ENCODE results near the gene TOGARAM2. TPM values are rescaled to one million over a fixed set of nuclear protein-coding genes. Genes with fewer than 3 reads are reported as not detected.

TOGARAM2 gene
- total RNA-seq, 4 donors from 2014 or later = 6.4 to 64.4 (median 24.3) TPM

DNA sequence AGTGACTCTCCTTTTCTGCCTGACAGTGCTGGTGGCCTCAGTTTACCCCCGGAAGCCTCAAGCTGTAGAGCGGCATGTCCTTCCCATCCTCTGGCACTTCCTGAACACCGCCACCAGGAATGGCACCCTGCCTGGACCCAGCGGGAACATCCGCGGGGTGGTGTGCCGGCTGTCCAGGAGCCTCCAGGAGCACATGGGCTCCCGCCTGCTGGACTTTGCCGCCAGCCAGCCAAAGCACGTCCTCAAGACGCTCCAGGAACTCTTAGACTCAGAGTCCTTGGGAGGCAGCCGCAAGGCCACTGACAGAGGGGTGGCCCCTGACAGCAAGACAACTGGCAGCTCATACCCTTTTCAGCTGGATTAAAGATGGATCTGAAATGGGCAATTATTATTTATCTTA lies 70.6 kb downstream of the TOGARAM2 start:
- TF ChIP-seq, protein P1, sequence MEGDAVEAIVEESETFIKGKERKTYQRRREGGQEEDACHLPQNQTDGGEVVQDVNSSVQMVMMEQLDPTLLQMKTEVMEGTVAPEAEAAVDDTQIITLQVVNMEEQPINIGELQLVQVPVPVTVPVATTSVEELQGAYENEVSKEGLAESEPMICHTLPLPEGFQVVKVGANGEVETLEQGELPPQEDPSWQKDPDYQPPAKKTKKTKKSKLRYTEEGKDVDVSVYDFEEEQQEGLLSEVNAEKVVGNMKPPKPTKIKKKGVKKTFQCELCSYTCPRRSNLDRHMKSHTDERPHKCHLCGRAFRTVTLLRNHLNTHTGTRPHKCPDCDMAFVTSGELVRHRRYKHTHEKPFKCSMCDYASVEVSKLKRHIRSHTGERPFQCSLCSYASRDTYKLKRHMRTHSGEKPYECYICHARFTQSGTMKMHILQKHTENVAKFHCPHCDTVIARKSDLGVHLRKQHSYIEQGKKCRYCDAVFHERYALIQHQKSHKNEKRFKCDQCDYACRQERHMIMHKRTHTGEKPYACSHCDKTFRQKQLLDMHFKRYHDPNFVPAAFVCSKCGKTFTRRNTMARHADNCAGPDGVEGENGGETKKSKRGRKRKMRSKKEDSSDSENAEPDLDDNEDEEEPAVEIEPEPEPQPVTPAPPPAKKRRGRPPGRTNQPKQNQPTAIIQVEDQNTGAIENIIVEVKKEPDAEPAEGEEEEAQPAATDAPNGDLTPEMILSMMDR (IDR thresholded peaks at IDR 0.05 in 4 of 5, conservative IDR thresholded peaks at IDR 0.05 in 1 of 5) = no peak
- peaks cover 0 to 4% of the 10 kb centered on the region in 2 donors for H3K36me3 ChIP-seq
- no peak overlapping the region for H3K27ac ChIP-seq
- in situ Hi-C loops (cut with MboI; ENCODE audit: low sequenced_read_pairs in 4 of 4) = no loop called here
- intact Hi-C loops (cut with DNase I; ENCODE audit: low total_unique reads) = no loop called here
- H3K4me1 ChIP-seq = no peaks in the 10 kb centered on the region
- H3K27me3 ChIP-seq = no peaks in the 10 kb centered on the region
- H3K4me3 ChIP-seq = no peak overlapping the region
- no peak for DNase-seq
- H3K9me3 ChIP-seq = no peaks in the 10 kb centered on the region
- no peak for ATAC-seq

DNA sequence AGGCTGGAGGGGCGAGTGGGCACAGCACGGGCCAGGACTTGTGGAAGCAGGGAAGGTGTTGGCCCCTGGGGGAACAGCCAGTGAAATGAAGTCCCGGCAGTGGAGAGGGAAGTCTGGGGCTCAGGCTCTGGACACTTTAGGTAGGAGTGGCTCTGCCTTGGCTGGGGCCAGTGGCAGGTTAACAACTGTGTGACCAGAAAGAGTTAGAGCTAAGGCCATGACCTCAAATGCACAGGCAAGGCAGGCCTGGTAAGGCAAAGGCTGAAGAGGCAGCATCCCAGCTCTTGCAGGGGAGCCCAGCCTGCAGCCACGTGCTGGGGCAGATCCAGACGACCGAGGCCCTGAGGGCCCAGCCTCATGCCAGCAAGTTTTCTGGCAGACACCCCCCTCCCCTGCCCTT lies 71.7 kb downstream of the TOGARAM2 start:
- intact Hi-C loops (cut with DNase I; ENCODE audit: low total_unique reads) = no loop called here
- ATAC-seq (no peak), DNase-seq (no peak)
- Histone ChIP-seq H3K36me3 (no peaks in the 10 kb centered on the region), H3K4me3 (no peak overlapping the region), H3K27me3 (no peaks in the 10 kb centered on the region), H3K27ac (no peak overlapping the region), H3K9me3 (no peaks in the 10 kb centered on the region), H3K4me1 (no peaks in the 10 kb centered on the region)
- TF ChIP-seq, protein P1 (IDR thresholded peaks at IDR 0.05 in 4 of 5, conservative IDR thresholded peaks at IDR 0.05 in 1 of 5) = no peak
- TF ChIP-seq POLR2A (IDR thresholded peaks at IDR 0.05) = no peak
- in situ Hi-C loops (cut with MboI; ENCODE audit: low sequenced_read_pairs in 4 of 4) = no loop called here

DNA sequence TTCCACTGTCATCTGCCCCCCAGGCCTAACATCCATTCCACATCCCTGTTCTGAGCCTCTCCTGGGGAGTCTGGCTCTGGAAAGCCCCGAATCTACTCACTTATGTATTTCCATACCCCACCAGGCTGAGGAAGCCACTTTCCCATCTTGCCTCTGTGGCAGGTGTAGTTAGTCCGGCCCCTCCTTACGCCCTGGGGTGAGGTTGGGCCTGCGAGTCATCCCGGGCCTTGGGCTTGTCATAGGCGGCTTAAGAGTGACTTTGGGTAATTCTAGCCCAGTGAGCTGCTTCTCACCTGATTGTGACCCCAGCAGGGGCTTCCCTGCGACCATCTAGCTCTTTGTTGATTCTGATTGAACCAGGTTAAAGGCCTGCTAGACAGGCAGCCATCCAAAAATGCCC lies 72.1 kb downstream of the TOGARAM2 start:
- Histone ChIP-seq H3K4me3 (no peak overlapping the region), H3K9me3 (no peaks in the 10 kb centered on the region), H3K36me3 (no peaks in the 10 kb centered on the region), H3K27me3 (no peaks in the 10 kb centered on the region), H3K4me1 (no peaks in the 10 kb centered on the region), H3K27ac (no peak overlapping the region)
- in situ Hi-C loops (cut with MboI; ENCODE audit: low sequenced_read_pairs in 4 of 4) (no loop called here), intact Hi-C loops (cut with DNase I; ENCODE audit: low total_unique reads) (no loop called here)
- no peak for DNase-seq
- ATAC-seq = no peak
- no peak for TF ChIP-seq POLR2A (IDR thresholded peaks at IDR 0.05)
- TF ChIP-seq, protein P1 (IDR thresholded peaks at IDR 0.05 in 4 of 5, conservative IDR thresholded peaks at IDR 0.05 in 1 of 5) = no peak

DNA sequence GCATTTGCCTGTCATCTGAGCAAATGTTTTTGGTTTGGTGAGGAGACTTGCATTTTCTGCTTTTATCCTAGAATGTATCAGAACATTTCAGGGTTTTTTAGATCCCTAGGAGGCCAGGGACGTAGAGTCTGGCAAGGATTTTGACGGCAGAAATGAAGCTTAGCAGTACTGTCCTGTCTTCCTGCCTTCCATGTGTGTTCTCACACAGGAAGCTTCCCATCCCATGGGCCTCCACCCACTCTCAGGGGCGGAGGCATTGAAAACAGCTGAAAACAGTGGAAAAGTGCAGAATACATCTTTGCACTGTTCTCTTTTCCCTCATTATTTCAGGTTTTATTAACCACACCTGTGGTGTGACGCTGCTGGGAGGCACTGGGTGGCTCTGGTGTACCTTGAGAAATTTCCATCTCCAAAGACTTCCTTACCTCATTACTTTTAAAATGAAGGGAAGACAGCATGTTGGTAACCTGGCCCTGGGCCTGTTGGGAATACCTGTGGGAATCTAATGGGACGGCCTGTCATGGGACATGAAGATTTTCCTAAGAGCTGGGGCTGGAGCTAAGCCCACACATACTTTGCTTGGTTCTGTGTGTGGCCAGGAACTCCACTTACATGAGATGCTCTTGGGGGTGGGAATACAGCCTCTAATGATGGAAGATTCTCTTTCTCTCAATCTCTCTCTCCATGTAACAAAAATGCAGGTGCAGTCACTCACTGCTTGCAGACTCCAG lies 72.7 kb downstream of the TOGARAM2 start:
- no peaks in the 10 kb centered on the region for H3K9me3 ChIP-seq
- ATAC-seq (no peak), DNase-seq (no peak)
- H3K27ac ChIP-seq = no peak overlapping the region
- intact Hi-C loops (cut with DNase I; ENCODE audit: low total_unique reads) = no loop called here
- no peak for TF ChIP-seq POLR2A (IDR thresholded peaks at IDR 0.05)
- TF ChIP-seq, protein P1 (IDR thresholded peaks at IDR 0.05 in 4 of 5, conservative IDR thresholded peaks at IDR 0.05 in 1 of 5) = no peak
- in situ Hi-C loops (cut with MboI; ENCODE audit: low sequenced_read_pairs in 4 of 4) = no loop called here
- no peaks in the 10 kb centered on the region for H3K36me3 ChIP-seq
- H3K4me1 ChIP-seq = no peaks in the 10 kb centered on the region
- H3K4me3 ChIP-seq = no peak overlapping the region
- no peaks in the 10 kb centered on the region for H3K27me3 ChIP-seq

DNA sequence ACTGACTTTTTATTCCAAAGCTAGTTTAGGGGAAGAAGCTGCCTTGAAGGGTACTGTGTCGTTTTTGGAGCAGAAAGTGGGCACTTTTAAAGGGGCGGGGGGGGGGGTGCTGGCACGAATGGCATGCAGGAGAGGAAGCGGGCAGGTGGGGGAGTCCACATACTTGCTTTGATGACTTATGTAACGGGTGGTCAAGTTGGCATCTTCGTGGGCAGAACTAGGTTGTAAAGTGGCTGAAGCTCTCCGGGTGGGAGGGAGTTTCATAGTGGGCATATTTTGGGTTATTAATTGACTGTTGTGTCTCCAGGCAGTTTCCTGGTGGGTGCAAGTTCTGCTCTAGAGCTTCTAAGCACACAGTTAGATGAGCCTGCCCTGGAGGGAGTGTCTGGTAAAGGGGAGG lies 73.3 kb downstream of the TOGARAM2 start:
- Histone ChIP-seq H3K36me3 (no peaks in the 10 kb centered on the region), H3K4me3 (no peak overlapping the region), H3K4me1 (no peaks in the 10 kb centered on the region), H3K27ac (no peak overlapping the region), H3K27me3 (no peaks in the 10 kb centered on the region), H3K9me3 (no peaks in the 10 kb centered on the region)
- DNase-seq (no peak), ATAC-seq (no peak)
- in situ Hi-C loops (cut with MboI; ENCODE audit: low sequenced_read_pairs in 4 of 4) (no loop called here), intact Hi-C loops (cut with DNase I; ENCODE audit: low total_unique reads) (no loop called here)
- TF ChIP-seq, protein P1 (IDR thresholded peaks at IDR 0.05 in 4 of 5, conservative IDR thresholded peaks at IDR 0.05 in 1 of 5) = no peak
- TF ChIP-seq POLR2A (IDR thresholded peaks at IDR 0.05) = no peak
